OCI-LY1 (cell line): ENCODE data around the gene NOL6.
"Not testable (repeated sequence)": the region's sequence is repeated elsewhere in the genome, so short reads cannot be mapped to it uniquely, and the experiment has no call there.

Experiments
- H2AFZ ChIP-seq: fragments of 200-600 bp; sonication (generic), shearing (Covaris generic); 2 replicates; pipeline ENCODE4 v1.6.0; 2014; ENCODE audit warnings: antibody characterized with exemption, mild to moderate bottlenecking, low read length
- H3F3A ChIP-seq: fragments of 200-600 bp; sonication (generic), shearing (Covaris generic); 2 replicates; pipeline ENCODE4 v1.6.0; 2014; ENCODE audit warnings: mild to moderate bottlenecking, antibody characterized with exemption, low read length, moderate library complexity; ENCODE audit not compliant: insufficient read depth
- H3K27ac ChIP-seq: fragments of 200-600 bp; sonication (generic); 2 replicates; pipeline ENCODE4 v1.5.1; 2014; ENCODE audit warnings: low read length, mixed run types, mild to moderate bottlenecking, low read depth; ENCODE audit not compliant: poor library complexity, severe bottlenecking
- H3K27me3 ChIP-seq: fragments of 200-600 bp; sonication (generic); 2 replicates; pipeline ENCODE4 v1.6.0; 2014; ENCODE audit warnings: antibody characterized with exemption, mild to moderate bottlenecking, low read length, moderate library complexity; ENCODE audit not compliant: insufficient read depth
- H3K36me3 ChIP-seq: fragments of 200-600 bp; sonication (generic); 2 replicates; pipeline ENCODE4 v1.6.1; 2014; ENCODE audit warnings: mild to moderate bottlenecking, antibody characterized with exemption, low read length, moderate library complexity, mixed read lengths; ENCODE audit not compliant: insufficient read depth
- H3K4me1 ChIP-seq: fragments of 200-600 bp; sonication (generic); 2 replicates; pipeline ENCODE4 v1.5.1; 2014; ENCODE audit warnings: mild to moderate bottlenecking, low read length, moderate library complexity; ENCODE audit not compliant: insufficient read depth, severe bottlenecking
- H3K4me2 ChIP-seq: fragments of 200-600 bp; sonication (generic), shearing (Covaris generic); 2 replicates; pipeline ENCODE4 v1.6.1; 2014; ENCODE audit warnings: low read length
- H3K4me3 ChIP-seq: fragments of 200-600 bp; sonication (generic); 2 replicates; pipeline ENCODE4 v1.5.1; 2014; ENCODE audit warnings: low read length, low read depth, mild to moderate bottlenecking, mixed read lengths; ENCODE audit not compliant: poor library complexity, severe bottlenecking
- H3K79me2 ChIP-seq: fragments of 200-600 bp; shearing (Covaris generic); 2 replicates; pipeline ENCODE4 v1.6.1; 2016; ENCODE audit warnings: mixed run types, low read length, mixed read lengths; ENCODE audit not compliant: insufficient read depth
- H3K9ac ChIP-seq: fragments of 200-600 bp; sonication (generic), shearing (Covaris generic); 2 replicates; pipeline ENCODE4 v1.6.1; 2014; ENCODE audit warnings: mild to moderate bottlenecking, low read length, mixed read lengths
- H3K9me2 ChIP-seq: fragments of 200-600 bp; sonication (generic), shearing (Covaris generic); 2 replicates; pipeline ENCODE4 v1.6.1; 2014; ENCODE audit warnings: low read depth, mild to moderate bottlenecking, low read length, mixed read lengths
- H3K9me3 ChIP-seq: fragments of 200-600 bp; shearing (Covaris generic); 2 replicates; pipeline ENCODE4 v1.6.1; 2014; ENCODE audit warnings: low read length, mixed read lengths
- H4K20me1 ChIP-seq: fragments of 200-600 bp; sonication (generic), shearing (Covaris generic); 2 replicates; pipeline ENCODE4 v1.6.0; 2016; ENCODE audit warnings: mild to moderate bottlenecking, low read length; ENCODE audit not compliant: insufficient read depth
- EZH2 ChIP-seq: fragments of 200-600 bp; sonication (generic), shearing (Covaris generic); IDR thresholded peaks from 2 replicates; pipeline ENCODE4 v1.8.0; 2017; ENCODE audit warnings: borderline replicate concordance, mixed run types, mild to moderate bottlenecking, antibody characterized with exemption, low read length, moderate library complexity, mixed read lengths
- TF ChIP-seq, protein P1 (sequence below): fragments of 200-600 bp; sonication (generic), shearing (Covaris generic); IDR thresholded peaks from 2 replicates; pipeline ENCODE4 v1.5.1; 2017; ENCODE audit warnings: mild to moderate bottlenecking, antibody characterized with exemption, low read length, moderate library complexity, mixed read lengths

The NOL6 gene

DNA sequence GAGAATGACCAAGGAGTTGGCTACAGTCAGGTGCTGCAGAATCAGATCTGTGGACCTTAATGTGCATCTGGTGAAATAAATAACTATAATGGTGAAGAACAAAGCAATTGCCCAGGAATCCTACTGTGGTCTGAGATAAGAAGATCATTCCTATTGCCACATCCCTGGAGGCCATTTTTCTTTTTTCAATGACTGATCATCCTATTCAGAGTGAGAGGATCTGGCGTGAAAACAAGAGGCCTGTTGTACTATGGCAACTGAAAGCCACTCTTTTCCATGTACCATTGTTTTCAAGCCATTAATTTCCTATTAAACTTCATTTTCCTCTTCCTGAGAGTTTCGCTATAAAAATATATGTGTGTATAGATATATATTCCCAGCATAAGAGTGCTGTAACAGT, 38.8 kb upstream of the NOL6 start:
- H4K20me1 ChIP-seq, H3K4me3 ChIP-seq, H2AFZ ChIP-seq, H3F3A ChIP-seq, H3K27ac ChIP-seq, H3K27me3 ChIP-seq, H3K79me2 ChIP-seq, H3K4me1 ChIP-seq, H3K36me3 ChIP-seq, H3K9ac ChIP-seq, H3K9me3 ChIP-seq, H3K9me2 ChIP-seq, H3K4me2 ChIP-seq: not testable (repeated sequence)

DNA sequence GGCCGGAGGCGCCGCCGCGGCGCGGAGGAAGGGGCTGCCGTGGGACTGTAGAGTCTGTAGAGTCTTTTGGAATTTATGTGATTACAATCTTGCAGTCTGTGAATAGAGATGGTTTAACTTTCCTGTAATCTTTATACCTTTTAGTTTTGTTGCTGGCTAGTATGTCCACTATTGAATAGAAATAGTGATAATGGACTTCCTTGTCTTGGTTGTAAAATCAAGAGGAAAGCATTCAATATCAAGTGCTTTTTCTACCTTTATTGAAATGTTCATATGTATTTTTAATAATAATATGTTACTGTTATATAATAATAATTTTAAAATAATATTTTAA, 37.4 kb upstream of the NOL6 start:
- H3K4me2 ChIP-seq = peak overlapping the region; percentile 62
- not testable (repeated sequence) for H3K27ac ChIP-seq

GRCh38 chr9:33510262-33511183, 36.8 kb upstream of the NOL6 start:
- H3K27ac ChIP-seq = no peak overlapping the region
- peak overlapping the region; percentile 62 for H3K4me2 ChIP-seq

More for the DNA sequence above, 37.4 kb upstream of the NOL6 start:
- peak overlapping the region; percentile 50 for H3K4me3 ChIP-seq
- not testable (repeated sequence) for H4K20me1 ChIP-seq, H2AFZ ChIP-seq, H3K9me2 ChIP-seq, H3K4me1 ChIP-seq, H3K36me3 ChIP-seq, H3K79me2 ChIP-seq, H3K9ac ChIP-seq, H3F3A ChIP-seq, H3K9me3 ChIP-seq, H3K27me3 ChIP-seq

GRCh38 chr9:33506626-33507370, 33.1 kb upstream of the NOL6 start:
- H3K4me2 ChIP-seq = no peak overlapping the region
- H3K36me3 ChIP-seq = no peaks in the 10 kb centered on the region

More at GRCh38 chr9:33510262-33511183, 36.8 kb upstream of the NOL6 start:
- peak overlapping the region; percentile 19; the same call in 1 of the 2 replicates for H3K9ac ChIP-seq
- peak overlapping the region; percentile 83; the same call in 1 of the 2 replicates for H2AFZ ChIP-seq
- no peaks in the 10 kb centered on the region for H4K20me1 ChIP-seq
- H3K9me3 ChIP-seq = no peaks in the 10 kb centered on the region
- peak overlapping the region; percentile 50 for H3K4me3 ChIP-seq
- no peaks in the 10 kb centered on the region for H3K36me3 ChIP-seq
- H3K9me2 ChIP-seq = no peaks in the 10 kb centered on the region
- peaks cover 5% of the 10 kb centered on the region for H3K4me1 ChIP-seq
- H3K79me2 ChIP-seq = no peaks in the 10 kb centered on the region
- no peaks in the 10 kb centered on the region; the same call in 1 of the 2 replicates for H3K27me3 ChIP-seq
- TF ChIP-seq, protein P1, sequence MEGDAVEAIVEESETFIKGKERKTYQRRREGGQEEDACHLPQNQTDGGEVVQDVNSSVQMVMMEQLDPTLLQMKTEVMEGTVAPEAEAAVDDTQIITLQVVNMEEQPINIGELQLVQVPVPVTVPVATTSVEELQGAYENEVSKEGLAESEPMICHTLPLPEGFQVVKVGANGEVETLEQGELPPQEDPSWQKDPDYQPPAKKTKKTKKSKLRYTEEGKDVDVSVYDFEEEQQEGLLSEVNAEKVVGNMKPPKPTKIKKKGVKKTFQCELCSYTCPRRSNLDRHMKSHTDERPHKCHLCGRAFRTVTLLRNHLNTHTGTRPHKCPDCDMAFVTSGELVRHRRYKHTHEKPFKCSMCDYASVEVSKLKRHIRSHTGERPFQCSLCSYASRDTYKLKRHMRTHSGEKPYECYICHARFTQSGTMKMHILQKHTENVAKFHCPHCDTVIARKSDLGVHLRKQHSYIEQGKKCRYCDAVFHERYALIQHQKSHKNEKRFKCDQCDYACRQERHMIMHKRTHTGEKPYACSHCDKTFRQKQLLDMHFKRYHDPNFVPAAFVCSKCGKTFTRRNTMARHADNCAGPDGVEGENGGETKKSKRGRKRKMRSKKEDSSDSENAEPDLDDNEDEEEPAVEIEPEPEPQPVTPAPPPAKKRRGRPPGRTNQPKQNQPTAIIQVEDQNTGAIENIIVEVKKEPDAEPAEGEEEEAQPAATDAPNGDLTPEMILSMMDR = no peak
- no peak for TF ChIP-seq EZH2
- H3F3A ChIP-seq = no peaks in the 10 kb centered on the region

More at GRCh38 chr9:33506626-33507370, 33.1 kb upstream of the NOL6 start:
- H3K27ac ChIP-seq = no peak overlapping the region
- no peaks in the 10 kb centered on the region for H3K9me3 ChIP-seq
- no peaks in the 10 kb centered on the region for H3F3A ChIP-seq
- H3K79me2 ChIP-seq = no peaks in the 10 kb centered on the region
- H3K4me1 ChIP-seq = peaks cover 5% of the 10 kb centered on the region
- H3K9me2 ChIP-seq = no peaks in the 10 kb centered on the region
- H3K4me3 ChIP-seq = no peak overlapping the region
- H4K20me1 ChIP-seq = no peaks in the 10 kb centered on the region
- TF ChIP-seq, protein P1 = no peak
- TF ChIP-seq EZH2 = no peak
- H3K27me3 ChIP-seq = no peaks in the 10 kb centered on the region; the same call in 1 of the 2 replicates
- no peak overlapping the region for H3K9ac ChIP-seq
- H2AFZ ChIP-seq = no peak overlapping the region
